ENCODE results near the gene CCDC51.
"Not testable (repeated sequence)": the region's sequence is repeated elsewhere in the genome, so short reads cannot be mapped to it uniquely, and the experiment has no call there.

Gene CCDC51

GRCh38 chr3:48405971-48406370 is 33.9 kb downstream of the CCDC51 start:
- no peak for DNase-seq

DNA sequence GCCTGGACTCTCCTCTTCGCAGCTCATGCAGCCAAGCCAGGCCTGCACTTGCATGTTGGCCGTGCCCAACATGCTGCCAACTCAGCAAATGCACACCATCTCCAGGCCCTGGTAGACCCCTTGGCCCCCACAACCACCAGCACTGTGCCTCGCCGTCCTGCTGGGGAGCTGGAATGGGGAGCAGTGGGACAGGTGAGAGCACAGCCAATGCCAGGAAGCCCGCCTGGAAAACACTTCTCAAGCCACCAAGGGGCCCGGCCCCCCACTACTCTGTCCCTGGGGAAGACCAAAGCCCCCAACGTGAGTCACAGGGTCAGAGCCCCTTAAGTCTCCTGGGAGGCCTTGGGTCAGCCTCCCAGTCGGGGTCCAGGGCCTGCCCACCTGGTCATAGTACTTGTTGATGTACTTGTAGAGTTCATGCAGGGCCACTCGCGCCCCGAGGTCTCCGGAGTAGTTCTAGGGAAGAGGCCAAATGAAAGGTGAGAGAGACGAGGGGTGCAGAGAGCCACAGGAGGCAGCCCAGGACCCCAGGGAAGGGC is 34.5 kb downstream of the CCDC51 start:
- DNase-seq: no peak

- DNase-seq: no peak
Measured at GRCh38 chr3:48404440-48405342, 35.2 kb downstream of the CCDC51 start.

DNA sequence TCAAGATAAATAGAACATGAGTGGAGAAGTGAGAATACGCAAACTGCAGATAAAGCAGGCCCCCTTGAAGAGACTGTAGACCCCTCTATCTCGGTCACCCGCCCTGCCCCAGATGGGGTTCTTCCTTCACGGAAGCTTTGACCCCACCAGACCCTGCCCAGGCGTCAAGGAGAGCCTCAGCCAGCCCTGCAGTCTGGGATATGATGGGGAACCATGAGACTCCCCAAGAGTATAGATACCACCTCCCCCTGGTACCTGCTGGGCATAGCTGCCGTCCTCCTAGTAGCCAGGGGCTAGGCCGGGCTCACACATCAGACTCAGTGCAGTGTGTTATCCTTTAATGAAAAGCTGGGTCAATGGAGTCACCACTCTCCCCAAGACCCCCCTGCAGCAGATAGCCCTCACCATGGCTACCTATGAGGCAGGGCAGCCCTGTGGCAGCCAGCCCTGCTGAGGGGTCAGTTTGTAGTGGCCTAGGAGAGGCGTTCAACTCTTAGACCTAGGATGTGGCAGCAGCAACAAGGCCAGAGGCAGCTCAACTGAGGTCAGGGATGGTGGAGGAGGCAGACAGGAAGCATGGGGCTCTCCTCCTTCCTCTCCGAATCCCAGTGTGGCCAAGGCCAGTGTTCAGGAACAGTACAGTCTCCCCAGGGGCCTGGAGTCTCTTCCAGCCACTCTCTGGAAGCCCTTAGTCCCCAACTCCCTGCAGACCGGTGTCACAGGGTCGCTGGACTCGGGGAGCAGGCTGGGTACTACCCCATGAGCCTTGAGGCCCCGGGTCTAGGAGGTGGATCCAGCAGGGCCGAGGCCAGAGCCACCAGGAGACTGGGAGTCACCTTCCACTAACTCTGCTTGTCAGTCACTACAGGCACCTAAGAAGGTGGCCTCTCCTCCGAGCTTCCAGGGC is 36.1 kb downstream of the CCDC51 start:
- no peak for DNase-seq

- no peak for DNase-seq
Measured at GRCh38 chr3:48402907-48403306, 37.0 kb downstream of the CCDC51 start.

DNA sequence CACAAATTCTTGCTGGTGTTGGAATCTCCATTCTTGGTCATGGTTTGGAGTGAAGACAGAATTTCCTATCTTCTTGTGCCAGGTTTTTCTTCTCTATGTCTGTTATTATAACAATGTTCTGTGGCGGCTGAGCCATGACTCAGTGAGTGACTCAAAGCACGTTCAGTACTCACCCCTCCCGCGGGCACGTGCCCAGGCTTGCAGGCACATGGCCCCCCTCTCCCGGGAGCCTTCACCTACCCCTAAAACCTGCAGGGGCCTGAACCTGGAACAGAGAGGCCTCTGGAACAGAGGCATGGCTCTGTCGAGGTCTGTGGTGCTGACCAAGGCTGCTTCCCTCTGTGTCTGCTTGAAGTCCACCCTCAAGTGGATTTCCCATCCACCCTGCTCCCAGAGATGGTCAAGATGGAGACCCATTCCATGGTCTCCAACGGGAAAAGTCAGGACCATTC is 37.6 kb downstream of the CCDC51 start:
- peak; percentile 89 for DNase-seq

DNA sequence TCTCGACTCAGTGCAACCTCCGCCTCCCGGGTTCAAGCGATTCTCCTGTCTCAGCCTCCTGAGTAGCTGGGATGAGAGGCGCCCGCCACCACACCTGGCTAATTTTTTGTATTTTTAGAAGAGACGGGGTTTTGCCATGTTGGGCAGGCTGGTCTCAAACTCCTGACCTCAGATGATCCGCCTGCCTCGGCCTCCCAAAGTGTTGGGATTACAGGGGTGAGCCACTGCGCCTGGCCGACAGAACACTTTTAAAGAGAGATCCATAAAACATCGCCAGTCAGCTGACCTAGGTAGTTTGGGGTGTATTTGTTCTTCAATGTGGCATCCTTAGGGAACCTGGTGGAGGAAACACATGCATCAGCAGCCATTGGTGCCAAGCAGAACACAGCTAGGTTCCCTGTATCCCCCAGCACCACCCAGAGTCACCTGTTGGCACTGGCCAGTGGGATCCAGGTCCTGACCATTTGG is 38.5 kb downstream of the CCDC51 start:
- DNase-seq: not testable (repeated sequence)

- peak; percentile 53 for DNase-seq
Measured at GRCh38 chr3:48400824-48401433, 39.0 kb downstream of the CCDC51 start.

DNA sequence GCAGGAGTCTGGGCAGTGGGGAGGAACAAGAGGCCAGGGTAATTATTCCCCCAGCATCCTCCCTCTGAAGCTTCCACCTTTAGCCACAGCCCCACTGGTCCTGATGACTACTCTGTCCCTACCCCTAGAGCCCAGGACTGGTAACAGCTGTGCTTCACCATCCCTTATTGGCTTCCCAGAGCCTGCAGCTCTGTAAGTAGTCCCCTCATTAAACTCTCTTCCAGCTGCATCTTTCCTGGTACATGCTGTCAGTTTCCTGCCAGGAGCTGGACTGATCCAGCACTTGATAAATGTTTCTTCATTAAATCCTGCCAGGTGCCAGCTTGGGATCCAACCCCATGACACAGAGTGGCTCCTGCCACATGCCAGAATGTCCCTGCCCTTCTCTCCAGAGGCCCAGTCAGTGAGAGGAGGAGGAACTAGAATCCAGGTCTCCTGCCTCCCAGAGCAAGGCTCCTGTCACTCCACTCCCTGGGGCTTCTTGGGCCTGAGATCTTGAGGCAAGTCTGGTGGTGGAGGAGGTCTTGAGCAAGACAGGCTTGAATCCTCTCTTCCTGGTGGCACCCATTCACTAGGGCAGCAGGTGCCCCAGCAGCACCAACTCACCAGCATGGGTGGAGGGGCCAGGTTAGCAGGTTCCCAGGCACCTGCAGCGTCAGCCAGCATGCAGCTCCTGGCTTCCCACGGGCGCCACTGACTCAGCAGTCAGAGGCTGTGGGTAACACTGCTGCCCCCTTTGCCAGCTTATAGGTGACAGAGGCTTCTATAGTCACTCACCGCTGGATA is 40.3 kb downstream of the CCDC51 start:
- no peak for DNase-seq

DNA sequence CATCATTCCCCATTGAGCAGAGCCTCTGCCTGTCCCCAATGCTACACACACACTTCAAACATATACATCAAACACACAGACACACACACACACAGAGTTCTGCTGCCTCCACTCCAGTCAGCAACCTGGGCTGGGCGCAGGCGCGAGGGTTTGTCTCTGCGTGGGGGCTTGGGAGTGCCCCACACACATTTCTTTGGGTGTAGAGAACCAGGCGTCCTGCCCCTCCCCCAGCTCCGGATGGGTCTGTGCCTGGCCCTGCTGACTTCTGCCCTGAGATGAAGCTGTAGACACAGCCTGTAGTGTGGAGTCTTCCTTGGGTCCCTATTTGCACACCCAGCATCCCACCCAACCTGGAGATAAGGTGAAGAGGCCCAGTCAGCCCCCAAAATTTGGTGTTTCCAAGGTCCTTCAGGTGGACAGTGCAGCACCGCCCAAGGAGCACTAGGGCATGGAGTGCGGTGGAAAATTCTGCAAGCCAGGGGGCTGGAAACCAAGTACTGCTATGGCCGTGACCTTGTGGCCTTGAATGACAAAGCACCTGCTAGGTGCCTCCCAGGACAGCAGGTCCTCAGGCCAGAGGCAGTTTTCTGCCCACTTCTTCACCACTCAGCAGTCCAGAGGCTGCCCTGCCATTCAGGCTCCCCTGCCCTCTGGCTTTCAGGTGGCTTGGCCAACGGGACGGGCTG is 41.1 kb downstream of the CCDC51 start:
- no peak for DNase-seq

DNA sequence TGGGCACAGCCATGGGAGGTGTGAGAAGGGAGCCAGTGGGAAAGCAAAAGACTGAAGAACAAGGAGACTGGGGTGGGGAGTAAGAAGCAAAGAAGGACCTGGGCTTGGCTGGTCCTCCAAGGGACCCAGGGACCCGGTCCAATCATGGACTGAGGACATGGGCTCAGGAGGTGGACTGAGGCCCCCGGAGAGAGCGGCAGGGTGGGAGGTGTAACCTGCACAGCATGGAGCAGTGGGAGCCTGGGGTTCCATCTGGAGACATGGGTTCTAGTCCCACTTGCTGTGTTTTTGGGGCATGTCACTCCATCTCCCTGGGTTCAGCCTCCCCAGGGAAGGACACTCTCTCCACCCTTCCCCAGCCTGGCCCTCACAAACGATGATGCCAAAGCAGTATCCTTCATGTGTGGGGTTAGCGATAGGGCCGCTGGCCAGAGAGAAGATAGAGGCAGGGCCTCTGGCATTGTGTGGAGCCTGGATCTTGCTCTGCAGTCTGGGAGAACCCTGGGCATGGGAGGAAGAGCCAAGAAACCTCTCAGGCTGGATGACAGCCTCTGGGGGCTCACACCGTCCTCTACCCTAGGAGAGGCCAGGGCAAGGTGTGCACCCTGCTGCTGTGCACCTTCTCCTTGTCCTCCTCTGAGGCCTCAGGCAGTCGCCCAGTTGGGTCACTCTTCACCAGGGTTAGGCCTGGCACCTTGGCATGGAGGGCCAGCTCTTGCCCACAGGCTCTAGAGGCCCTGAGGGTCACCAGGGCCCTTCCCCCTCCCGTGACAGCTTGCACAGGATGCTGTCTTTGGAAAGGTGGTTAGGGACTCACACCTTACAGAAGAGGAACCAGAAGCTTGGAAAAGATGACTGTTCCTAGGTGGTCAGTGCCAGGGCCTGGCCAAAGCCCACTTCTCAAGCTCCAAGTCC is 41.9 kb downstream of the CCDC51 start:
- no peak for DNase-seq

DNA sequence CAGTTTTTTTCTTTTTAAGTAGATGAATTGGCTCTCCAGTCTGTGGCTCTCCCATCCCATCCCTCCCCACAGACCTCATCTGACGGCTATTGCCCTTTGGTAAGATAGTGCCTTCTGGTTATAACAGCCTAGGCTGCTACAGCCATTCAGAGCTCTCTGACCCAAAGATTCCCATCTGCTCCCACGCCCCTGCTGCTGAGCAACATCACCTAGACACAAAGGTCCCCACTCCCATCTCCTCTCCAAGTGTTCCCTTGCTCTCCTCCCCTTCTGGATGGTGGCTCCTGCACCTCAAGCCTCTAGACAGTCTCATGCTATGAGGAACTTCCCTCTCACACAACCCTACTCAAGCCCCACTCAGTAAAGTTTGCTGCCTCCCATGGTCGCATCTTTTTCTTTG is 44.2 kb downstream of the CCDC51 start:
- no peak for DNase-seq

GRCh38 chr3:48394391-48394790 is 45.5 kb downstream of the CCDC51 start:
- DNase-seq: no peak

DNA sequence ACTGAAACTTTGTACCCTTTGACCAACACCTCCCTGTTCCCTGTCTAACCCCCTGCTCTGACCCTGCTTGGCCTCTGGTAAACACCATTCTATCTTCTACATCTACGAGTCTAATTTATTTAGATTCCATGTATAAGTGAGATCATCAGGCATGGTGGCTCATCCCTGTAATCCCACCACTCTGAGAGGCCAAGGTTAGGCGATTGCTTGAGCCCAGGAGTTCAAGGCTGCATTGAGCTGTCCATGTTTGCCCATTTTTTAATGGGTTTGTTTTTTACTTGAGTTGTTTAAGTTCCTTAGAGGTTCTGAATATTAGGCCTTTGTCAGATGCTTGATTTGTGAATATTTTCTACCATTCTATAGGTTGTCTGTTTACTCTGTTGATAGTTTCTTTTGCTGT is 51.0 kb downstream of the CCDC51 start:
- no peak for DNase-seq

- no peak for DNase-seq
Measured at GRCh38 chr3:48387634-48388033, 52.3 kb downstream of the CCDC51 start.
